ENCODE measurements around the gene ERP27. TPM values are rescaled to one million over a fixed set of nuclear protein-coding genes. Genes with fewer than 3 reads are reported as not detected.

ERP27 gene
- total RNA-seq, 4 donors from 2014 or later: 0.57 to 5.5 (median 1.9) TPM; not detected in 1

DNA sequence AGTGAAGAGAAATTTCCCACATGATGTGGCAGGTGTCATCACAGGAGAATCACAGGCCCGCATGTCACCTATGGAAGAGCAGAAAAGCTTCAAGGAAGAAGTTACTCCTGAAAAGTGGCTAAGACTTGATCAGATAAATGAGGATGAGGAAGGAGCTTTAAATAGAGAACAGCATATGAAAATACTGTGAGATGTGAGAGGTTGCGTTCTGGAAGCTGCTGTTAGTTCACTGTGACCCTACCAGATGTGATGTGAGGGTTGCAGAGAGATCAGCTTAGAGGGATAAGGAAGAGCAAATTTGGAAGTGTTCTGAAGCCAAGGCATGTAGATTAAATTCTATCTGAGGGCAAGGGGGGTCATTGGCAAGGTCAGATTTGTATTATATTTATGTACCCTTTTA, 17.1 kb downstream of the ERP27 start:
- Histone ChIP-seq H3K4me1 (no peaks in the 10 kb centered on the region), H3K4me3 (no peak overlapping the region), H3K27ac (no peak overlapping the region), H3K9me3 (no peaks in the 10 kb centered on the region), H3K36me3 (peaks cover 0 to 5% (median 0%) of the 10 kb centered on the region in 3 donors), H3K27me3 (no peaks in the 10 kb centered on the region)
- intact Hi-C loops (cut with DNase I): no loop called here
- DNase-seq: no peak
- WGBS, 2 donors: 91 to 93% methylated on average over 2 of the region's 2 CpGs
- TF ChIP-seq POLR2A (IDR thresholded peaks at IDR 0.05): no peak
- TF ChIP-seq, protein P1, sequence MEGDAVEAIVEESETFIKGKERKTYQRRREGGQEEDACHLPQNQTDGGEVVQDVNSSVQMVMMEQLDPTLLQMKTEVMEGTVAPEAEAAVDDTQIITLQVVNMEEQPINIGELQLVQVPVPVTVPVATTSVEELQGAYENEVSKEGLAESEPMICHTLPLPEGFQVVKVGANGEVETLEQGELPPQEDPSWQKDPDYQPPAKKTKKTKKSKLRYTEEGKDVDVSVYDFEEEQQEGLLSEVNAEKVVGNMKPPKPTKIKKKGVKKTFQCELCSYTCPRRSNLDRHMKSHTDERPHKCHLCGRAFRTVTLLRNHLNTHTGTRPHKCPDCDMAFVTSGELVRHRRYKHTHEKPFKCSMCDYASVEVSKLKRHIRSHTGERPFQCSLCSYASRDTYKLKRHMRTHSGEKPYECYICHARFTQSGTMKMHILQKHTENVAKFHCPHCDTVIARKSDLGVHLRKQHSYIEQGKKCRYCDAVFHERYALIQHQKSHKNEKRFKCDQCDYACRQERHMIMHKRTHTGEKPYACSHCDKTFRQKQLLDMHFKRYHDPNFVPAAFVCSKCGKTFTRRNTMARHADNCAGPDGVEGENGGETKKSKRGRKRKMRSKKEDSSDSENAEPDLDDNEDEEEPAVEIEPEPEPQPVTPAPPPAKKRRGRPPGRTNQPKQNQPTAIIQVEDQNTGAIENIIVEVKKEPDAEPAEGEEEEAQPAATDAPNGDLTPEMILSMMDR (IDR thresholded peaks at IDR 0.05): no peak

DNA sequence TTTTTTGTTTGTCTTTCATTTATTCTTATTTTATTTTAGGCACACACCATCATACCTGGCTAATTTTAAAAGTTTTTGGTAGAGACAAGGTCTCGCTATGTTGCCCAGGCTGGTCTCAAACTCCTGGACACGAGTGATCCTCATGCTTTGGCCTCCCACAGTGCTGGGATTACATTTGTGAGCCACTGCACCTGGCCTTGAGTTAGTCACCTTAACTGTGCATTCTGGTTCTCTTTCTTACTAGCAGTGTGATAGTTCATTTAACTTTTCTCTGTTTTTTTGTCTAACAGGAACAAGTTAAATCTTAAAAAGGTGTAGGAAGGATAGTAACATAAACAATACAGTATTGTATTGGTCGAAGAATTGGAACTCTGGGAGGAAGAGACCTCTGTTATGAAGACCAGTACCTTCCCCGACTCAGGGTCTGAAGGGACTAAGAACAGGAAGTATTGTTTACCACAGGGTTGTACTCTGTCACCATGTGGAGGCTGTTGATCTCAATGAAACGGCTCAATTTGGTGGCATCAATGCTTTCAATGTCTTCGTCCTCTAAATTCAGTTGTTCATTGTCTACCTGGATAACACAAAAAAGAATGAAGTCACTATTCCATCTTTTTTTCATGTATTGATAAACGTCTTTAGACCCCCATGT, 17.7 kb downstream of the ERP27 start:
- H3K36me3 ChIP-seq: peaks cover 0 to 5% (median 0%) of the 10 kb centered on the region in 3 donors
- DNase-seq: no peak
- no peaks in the 10 kb centered on the region for H3K27me3 ChIP-seq
- intact Hi-C loops (cut with DNase I): no loop called here
- no peaks in the 10 kb centered on the region for H3K4me1 ChIP-seq
- no peak overlapping the region for H3K4me3 ChIP-seq
- H3K9me3 ChIP-seq: no peaks in the 10 kb centered on the region
- 68 to 74% methylated on average over 7 of the region's 7 CpGs for WGBS, 2 donors
- TF ChIP-seq, protein P1 (IDR thresholded peaks at IDR 0.05): no peak
- no peak for TF ChIP-seq POLR2A (IDR thresholded peaks at IDR 0.05)
- H3K27ac ChIP-seq: no peak overlapping the region

DNA sequence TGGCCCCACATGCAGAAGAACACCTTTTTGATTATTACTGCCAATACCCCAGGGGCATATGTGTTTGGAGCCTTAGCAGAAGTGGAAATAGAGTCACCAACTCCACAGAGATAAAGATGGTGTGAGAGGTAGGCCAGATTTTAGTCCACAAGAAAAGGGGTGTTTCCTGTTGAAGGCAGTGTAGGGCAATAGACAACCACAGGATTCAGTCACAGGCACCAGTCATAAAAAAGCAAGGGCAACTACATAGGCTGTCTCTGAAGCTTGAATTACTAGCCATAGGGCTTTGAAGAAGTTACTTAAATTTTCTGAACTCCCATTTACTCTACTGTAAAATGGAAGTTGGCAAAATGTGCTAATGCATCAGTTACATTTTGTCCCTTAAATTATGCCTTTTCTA, 18.9 kb downstream of the ERP27 start:
- no peaks in the 10 kb centered on the region for H3K9me3 ChIP-seq
- intact Hi-C loops (cut with DNase I): no loop called here
- TF ChIP-seq POLR2A (IDR thresholded peaks at IDR 0.05): no peak
- TF ChIP-seq, protein P1 (IDR thresholded peaks at IDR 0.05): no peak

DNA sequence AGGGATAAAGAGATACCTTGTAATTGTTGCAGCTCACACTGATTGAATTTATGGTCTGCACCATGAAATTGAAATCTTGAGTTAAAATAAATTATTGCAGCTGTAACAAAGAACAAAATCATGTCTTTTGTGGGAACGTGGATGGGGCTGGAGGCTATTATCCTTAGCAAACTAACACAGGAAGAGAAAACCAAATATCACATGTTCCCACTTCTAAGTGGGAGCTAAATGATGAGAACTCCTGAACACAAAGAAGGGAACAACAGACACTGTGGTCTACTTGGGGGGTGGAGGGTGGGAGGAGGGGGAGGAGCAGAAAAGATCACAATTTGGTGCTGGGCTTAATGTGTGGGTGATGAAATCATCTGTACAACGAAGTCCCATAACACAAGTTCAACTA, 22.6 kb downstream of the ERP27 start:
- Histone ChIP-seq H3K27me3 (no peaks in the 10 kb centered on the region), H3K9me3 (no peaks in the 10 kb centered on the region), H3K4me1 (peaks cover 0 to 22% (median 5%) of the 10 kb centered on the region in 3 donors), H3K36me3 (peaks cover 0 to 5% (median 0%) of the 10 kb centered on the region in 3 donors), H3K4me3 (no peak overlapping the region), H3K27ac (no peak overlapping the region)
- intact Hi-C loops (cut with DNase I): no loop called here
- WGBS, 2 donors: 52 to 72% methylated on average over 2 of the region's 2 CpGs
- no peak for DNase-seq
- TF ChIP-seq POLR2A (IDR thresholded peaks at IDR 0.05): no peak
- TF ChIP-seq, protein P1 (IDR thresholded peaks at IDR 0.05): no peak

More for the DNA sequence above, 18.9 kb downstream of the ERP27 start:
- peaks cover 0 to under 1% (median 0%) of the 10 kb centered on the region in 3 donors for H3K4me1 ChIP-seq
- H3K4me3 ChIP-seq: no peak overlapping the region
- H3K27me3 ChIP-seq: no peaks in the 10 kb centered on the region
- no peak overlapping the region for H3K27ac ChIP-seq
- no peak for DNase-seq
- H3K36me3 ChIP-seq: peaks cover 0 to 5% (median 0%) of the 10 kb centered on the region in 3 donors

DNA sequence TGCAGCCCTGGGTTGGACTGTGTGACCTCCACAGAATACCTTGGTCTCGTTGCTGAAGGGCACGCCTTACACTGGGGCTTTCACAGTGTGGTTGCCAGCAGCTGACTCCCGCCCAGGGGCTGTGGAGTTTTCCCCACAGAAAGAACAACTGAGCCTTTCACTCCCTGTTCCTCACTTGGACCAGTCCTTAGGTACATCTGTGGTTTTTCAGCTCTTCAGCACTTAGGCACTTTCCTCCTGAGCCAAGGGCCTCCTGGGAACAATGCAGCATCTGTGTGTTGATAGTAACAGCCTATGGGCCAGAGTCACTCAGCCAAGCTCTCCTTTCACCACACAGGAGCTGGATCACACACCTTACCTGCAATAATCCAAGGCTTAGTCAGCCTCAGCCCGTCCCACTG, 25.0 kb downstream of the ERP27 start:
- TF ChIP-seq, protein P1 (IDR thresholded peaks at IDR 0.05): no peak
- TF ChIP-seq POLR2A (IDR thresholded peaks at IDR 0.05): no peak
- no peak for DNase-seq
- no peaks in the 10 kb centered on the region for H3K9me3 ChIP-seq
- H3K36me3 ChIP-seq: peaks cover 0 to 4% (median 0%) of the 10 kb centered on the region in 3 donors
- peak overlapping the region in 3 of 4 donors; percentile 13 to 43 (median 40) for H3K27ac ChIP-seq
- WGBS, 2 donors: 22 to 61% methylated on average over 4 of the region's 4 CpGs
- intact Hi-C loops (cut with DNase I): no loop called here
- H3K4me3 ChIP-seq: no peak overlapping the region
- H3K27me3 ChIP-seq: no peaks in the 10 kb centered on the region
- H3K4me1 ChIP-seq: peaks cover 0 to 35% (median 5%) of the 10 kb centered on the region in 3 donors

All from esophagus squamous epithelium (tissue), 5 donors.